Panc1 (cell line): ENCODE measurements around the gene LDB2. TPM values are rescaled to one million over a fixed set of nuclear protein-coding genes. Genes with fewer than 3 reads are reported as not detected.

ENCODE experiments used
- ATAC-seq: fragments of 200-7000 bp; cut with Tn5 transposase; 2 replicates; pipeline ENCODE4 v1.9.1; 2020; ENCODE audit warnings: mild to moderate bottlenecking, moderate library complexity
- BruUV-seq: library from RNA; stranded (reverse); fragments of 400-500 nt; replicated peaks from 2 replicates; lab custom pipeline; 2021; lab: Mats Ljungman, UMichigan
- CTCF ChIA-PET: fragments of 300-600 bp; sonication (Branson Sonifier 250); formaldehyde crosslinking; loops from one replicate; lab custom pipeline; 2022; ENCODE audit warnings: antibody characterized with exemption; lab: Charles Lee
- POLR2A ChIA-PET: fragments of 300-600 bp; sonication (Branson Sonifier 250); formaldehyde crosslinking; loops from one replicate; lab custom pipeline; 2022; ENCODE audit warnings: antibody characterized with exemption; lab: Charles Lee
- DNase-seq: peaks from one replicate; pipeline ENCODE4 v3.0.0-alpha.2; 2010; ENCODE audit warnings: low read depth, low spot score
- H3K27ac ChIP-seq: 2 replicates; pipeline ENCODE4 v1.5.1; 2011; ENCODE audit warnings: mild to moderate bottlenecking, low read length, inconsistent platforms
- H3K27me3 ChIP-seq: fragments of 200-500 bp; sonication (Bioruptor generic); 2 replicates; pipeline ENCODE4 v1.6.0; 2014; ENCODE audit warnings: low read length, inconsistent platforms; ENCODE audit not compliant: control insufficient read depth, insufficient read depth
- H3K36me3 ChIP-seq: fragments of 200-500 bp; sonication (Bioruptor generic); 2 replicates; pipeline ENCODE4 v1.5.1; 2014; ENCODE audit warnings: inconsistent platforms, mild to moderate bottlenecking, low read length, moderate library complexity; ENCODE audit not compliant: control insufficient read depth, insufficient read depth
- H3K4me1 ChIP-seq: 2 replicates; pipeline ENCODE4 v1.5.1; 2011; ENCODE audit warnings: inconsistent platforms, mild to moderate bottlenecking, low read length, moderate library complexity; ENCODE audit not compliant: control insufficient read depth, insufficient read depth
- H3K4me3 ChIP-seq, 2 experiments: 2 replicates each; pipeline ENCODE4 v1.5.1; 2011 to 2012; ENCODE audit warnings: low read depth in 2 of 2, low read length in 2 of 2, mild to moderate bottlenecking in 2 of 2, inconsistent platforms in 1 of 2, moderate library complexity in 1 of 2
- H3K9me3 ChIP-seq: fragments of 200-500 bp; sonication (Bioruptor generic); 2 replicates; pipeline ENCODE4 v1.5.1; 2014; ENCODE audit warnings: low read depth, mild to moderate bottlenecking, inconsistent platforms, low read length, moderate library complexity; ENCODE audit not compliant: control insufficient read depth, insufficient read depth
- POLR2AphosphoS5 ChIP-seq: IDR thresholded peaks from 2 replicates; pipeline ENCODE4 v1.6.1; 2012; ENCODE audit warnings: mild to moderate bottlenecking, low read depth, low read length, moderate library complexity
- SIN3A ChIP-seq: IDR thresholded peaks from 2 replicates; pipeline ENCODE4 v1.6.1; 2012; ENCODE audit warnings: low read depth, mild to moderate bottlenecking, low read length, moderate library complexity, borderline replicate concordance; ENCODE audit not compliant: insufficient read depth
- TCF7L2 ChIP-seq: IDR thresholded peaks from 2 replicates; pipeline ENCODE4 v1.6.1; 2011; ENCODE audit warnings: mild to moderate bottlenecking, low read depth, low read length, inconsistent platforms
- in situ Hi-C: cut with HindIII; loops from 2 replicates; pipeline ENCODE4 v1.10.0; 2016; ENCODE audit warnings: low sequenced_read_pairs, low pct_unique_long_range_greater_than_20kb
- intact Hi-C: fragments of 100-400 bp; cut with micrococcal nuclease; formaldehyde crosslinking; loops from one replicate; pipeline ENCODE4 v1.10.0; 2022; ENCODE audit not compliant: unreplicated experiment
- total RNA-seq: library from RNA; stranded (reverse); gene quantifications from one replicate; pipeline ENCODE4 v1.2.1, GENCODE V29; 2021; ENCODE audit not compliant: unreplicated experiment
- TF ChIP-seq, protein P1 (sequence below), 2 experiments: IDR thresholded peaks; 2 replicates each; pipeline ENCODE4 v1.6.1; 2011 to 2012; ENCODE audit warnings: low read depth in 2 of 2, control low read depth in 1 of 2, low read length in 1 of 2, mild to moderate bottlenecking in 1 of 2, moderate library complexity in 1 of 2; ENCODE audit not compliant: insufficient read depth in 1 of 2
- TF ChIP-seq, protein P2 (sequence below): fragments of 450-650 bp; IDR thresholded peaks from 2 replicates; pipeline ENCODE4 v1.5.1; 2017; ENCODE audit warnings: mild to moderate bottlenecking

The LDB2 gene
- total RNA-seq, 1 experiment from 2014 or later = not detected

DNA sequence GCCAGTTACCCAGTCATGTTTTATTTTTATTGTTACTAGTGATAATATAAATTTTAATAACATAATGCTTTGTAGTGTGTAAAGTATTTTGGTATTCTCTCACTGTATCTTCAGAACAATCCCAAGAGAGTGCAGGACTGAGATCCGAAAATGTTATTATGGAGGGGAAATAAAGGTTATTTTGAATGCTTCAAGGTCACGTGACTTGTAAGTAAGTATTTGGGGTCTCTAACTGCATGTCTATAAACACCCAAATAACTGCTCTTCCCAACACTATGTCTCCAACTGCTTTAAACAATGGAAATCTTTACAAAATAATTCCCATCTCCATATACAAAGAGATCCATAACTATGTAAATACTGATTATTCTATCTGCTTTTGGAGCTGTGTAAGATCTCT, 302.2 kb downstream of the LDB2 start:
- in situ Hi-C loops (no loop called here), intact Hi-C loops (no loop called here)
- Histone ChIP-seq H3K4me1 (no peaks in the 10 kb centered on the region), H3K27me3 (no peaks in the 10 kb centered on the region), H3K4me3 (no peak overlapping the region), H3K27ac (no peak overlapping the region), H3K36me3 (no peaks in the 10 kb centered on the region), H3K9me3 (no peaks in the 10 kb centered on the region)
- TF ChIP-seq, protein P1, sequence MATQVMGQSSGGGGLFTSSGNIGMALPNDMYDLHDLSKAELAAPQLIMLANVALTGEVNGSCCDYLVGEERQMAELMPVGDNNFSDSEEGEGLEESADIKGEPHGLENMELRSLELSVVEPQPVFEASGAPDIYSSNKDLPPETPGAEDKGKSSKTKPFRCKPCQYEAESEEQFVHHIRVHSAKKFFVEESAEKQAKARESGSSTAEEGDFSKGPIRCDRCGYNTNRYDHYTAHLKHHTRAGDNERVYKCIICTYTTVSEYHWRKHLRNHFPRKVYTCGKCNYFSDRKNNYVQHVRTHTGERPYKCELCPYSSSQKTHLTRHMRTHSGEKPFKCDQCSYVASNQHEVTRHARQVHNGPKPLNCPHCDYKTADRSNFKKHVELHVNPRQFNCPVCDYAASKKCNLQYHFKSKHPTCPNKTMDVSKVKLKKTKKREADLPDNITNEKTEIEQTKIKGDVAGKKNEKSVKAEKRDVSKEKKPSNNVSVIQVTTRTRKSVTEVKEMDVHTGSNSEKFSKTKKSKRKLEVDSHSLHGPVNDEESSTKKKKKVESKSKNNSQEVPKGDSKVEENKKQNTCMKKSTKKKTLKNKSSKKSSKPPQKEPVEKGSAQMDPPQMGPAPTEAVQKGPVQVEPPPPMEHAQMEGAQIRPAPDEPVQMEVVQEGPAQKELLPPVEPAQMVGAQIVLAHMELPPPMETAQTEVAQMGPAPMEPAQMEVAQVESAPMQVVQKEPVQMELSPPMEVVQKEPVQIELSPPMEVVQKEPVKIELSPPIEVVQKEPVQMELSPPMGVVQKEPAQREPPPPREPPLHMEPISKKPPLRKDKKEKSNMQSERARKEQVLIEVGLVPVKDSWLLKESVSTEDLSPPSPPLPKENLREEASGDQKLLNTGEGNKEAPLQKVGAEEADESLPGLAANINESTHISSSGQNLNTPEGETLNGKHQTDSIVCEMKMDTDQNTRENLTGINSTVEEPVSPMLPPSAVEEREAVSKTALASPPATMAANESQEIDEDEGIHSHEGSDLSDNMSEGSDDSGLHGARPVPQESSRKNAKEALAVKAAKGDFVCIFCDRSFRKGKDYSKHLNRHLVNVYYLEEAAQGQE (IDR thresholded peaks at IDR 0.05; ENCODE audit: insufficient read depth in 1 of 2, low read depth in 2 of 2, low read length in 1 of 2) = no peak
- TF ChIP-seq SIN3A (no peak), TCF7L2 (no peak), POLR2AphosphoS5 (no peak)
- TF ChIP-seq, protein P2, sequence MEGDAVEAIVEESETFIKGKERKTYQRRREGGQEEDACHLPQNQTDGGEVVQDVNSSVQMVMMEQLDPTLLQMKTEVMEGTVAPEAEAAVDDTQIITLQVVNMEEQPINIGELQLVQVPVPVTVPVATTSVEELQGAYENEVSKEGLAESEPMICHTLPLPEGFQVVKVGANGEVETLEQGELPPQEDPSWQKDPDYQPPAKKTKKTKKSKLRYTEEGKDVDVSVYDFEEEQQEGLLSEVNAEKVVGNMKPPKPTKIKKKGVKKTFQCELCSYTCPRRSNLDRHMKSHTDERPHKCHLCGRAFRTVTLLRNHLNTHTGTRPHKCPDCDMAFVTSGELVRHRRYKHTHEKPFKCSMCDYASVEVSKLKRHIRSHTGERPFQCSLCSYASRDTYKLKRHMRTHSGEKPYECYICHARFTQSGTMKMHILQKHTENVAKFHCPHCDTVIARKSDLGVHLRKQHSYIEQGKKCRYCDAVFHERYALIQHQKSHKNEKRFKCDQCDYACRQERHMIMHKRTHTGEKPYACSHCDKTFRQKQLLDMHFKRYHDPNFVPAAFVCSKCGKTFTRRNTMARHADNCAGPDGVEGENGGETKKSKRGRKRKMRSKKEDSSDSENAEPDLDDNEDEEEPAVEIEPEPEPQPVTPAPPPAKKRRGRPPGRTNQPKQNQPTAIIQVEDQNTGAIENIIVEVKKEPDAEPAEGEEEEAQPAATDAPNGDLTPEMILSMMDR = no peak
- no peak for DNase-seq
- ChIA-PET CTCF (no interaction called here), POLR2A (no interaction called here)
- no TSS peak for BruUV-seq
- ATAC-seq = no peak

DNA sequence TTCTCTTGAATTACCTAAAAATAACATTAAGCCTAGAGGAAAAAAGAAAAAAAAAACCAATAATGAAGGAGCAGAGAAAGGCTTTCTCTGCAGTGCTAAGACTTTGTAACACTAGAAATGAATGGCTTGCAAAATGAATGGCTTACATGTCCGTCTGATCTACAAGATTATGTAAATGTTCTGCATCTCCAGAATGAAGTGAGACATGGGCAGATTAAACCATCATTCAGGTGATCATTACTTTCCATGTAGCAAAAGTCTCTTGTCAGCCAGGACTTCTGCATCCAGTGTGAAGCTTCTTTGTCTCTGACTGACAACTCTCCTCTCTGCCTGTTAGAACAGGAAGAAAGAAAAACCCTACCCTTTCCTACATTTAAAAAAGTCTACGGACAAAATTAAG, 304.3 kb downstream of the LDB2 start:
- Histone ChIP-seq H3K4me1 (no peaks in the 10 kb centered on the region), H3K27ac (no peak overlapping the region), H3K4me3 (no peak overlapping the region), H3K9me3 (no peaks in the 10 kb centered on the region), H3K36me3 (no peaks in the 10 kb centered on the region), H3K27me3 (no peaks in the 10 kb centered on the region)
- TF ChIP-seq, protein P1 (IDR thresholded peaks at IDR 0.05; ENCODE audit: insufficient read depth in 1 of 2, low read depth in 2 of 2, low read length in 1 of 2) = no peak
- no peak for TF ChIP-seq POLR2AphosphoS5
- TF ChIP-seq, protein P2 = no peak
- in situ Hi-C loops = no loop called here
- CTCF ChIA-PET = no interaction called here
- intact Hi-C loops = loop anchor here (5.0 kb wide), 1 partner anchor 142 kb away; no protein-coding TSS in a partner anchor
- POLR2A ChIA-PET = no interaction called here
- DNase-seq (no peak), ATAC-seq (no peak)
- BruUV-seq = no TSS peak
